SK-N-MC (cell line): ENCODE measurements around the gene KDM7A.

Experiments used
- DNase-seq: peaks from one replicate; pipeline ENCODE4 v3.0.0-alpha.2; 2011; ENCODE audit warnings: low read depth, low spot score
- H3K27ac ChIP-seq: fragments of 200-600 bp; sonication (generic); 2 replicates; pipeline ENCODE4 v1.5.1; 2016; ENCODE audit warnings: mixed run types
- H3K36me3 ChIP-seq: fragments of 200-600 bp; sonication (generic); 2 replicates; pipeline ENCODE4 v1.6.1; 2017; ENCODE audit warnings: antibody characterized with exemption, low read length, mixed read lengths; ENCODE audit not compliant: insufficient read depth
- H3K4me3 ChIP-seq: fragments of 200-600 bp; sonication (generic); 2 replicates; pipeline ENCODE4 v1.5.1; 2016
- H3K9ac ChIP-seq: fragments of 200-600 bp; sonication (generic); 2 replicates; pipeline ENCODE4 v1.8.0; 2017; ENCODE audit warnings: mixed run types, mixed read lengths; ENCODE audit not compliant: insufficient read length
- H3K9me3 ChIP-seq: fragments of 200-600 bp; sonication (generic); 2 replicates; pipeline ENCODE4 v1.6.1; 2017; ENCODE audit warnings: low read depth, mild to moderate bottlenecking, antibody characterized with exemption, low read length, moderate library complexity, mixed read lengths
- EZH2 ChIP-seq: fragments of 200-600 bp; sonication (generic); IDR thresholded peaks from one replicate; pipeline ENCODE4 v1.6.1; 2017; ENCODE audit warnings: antibody characterized with exemption
- FOXP2 ChIP-seq: optimal IDR thresholded peaks from 2 replicates; pipeline ENCODE3; 2011; ENCODE audit warnings: mild to moderate bottlenecking, moderate library complexity; ENCODE audit not compliant: insufficient read depth; ENCODE audit errors: extremely low read length, control extremely low read depth
- POLR2AphosphoS5 ChIP-seq: IDR thresholded peaks from 2 replicates; pipeline ENCODE4 v1.6.1; 2012; ENCODE audit warnings: mild to moderate bottlenecking, low read depth, low read length, borderline replicate concordance

Gene KDM7A

DNA sequence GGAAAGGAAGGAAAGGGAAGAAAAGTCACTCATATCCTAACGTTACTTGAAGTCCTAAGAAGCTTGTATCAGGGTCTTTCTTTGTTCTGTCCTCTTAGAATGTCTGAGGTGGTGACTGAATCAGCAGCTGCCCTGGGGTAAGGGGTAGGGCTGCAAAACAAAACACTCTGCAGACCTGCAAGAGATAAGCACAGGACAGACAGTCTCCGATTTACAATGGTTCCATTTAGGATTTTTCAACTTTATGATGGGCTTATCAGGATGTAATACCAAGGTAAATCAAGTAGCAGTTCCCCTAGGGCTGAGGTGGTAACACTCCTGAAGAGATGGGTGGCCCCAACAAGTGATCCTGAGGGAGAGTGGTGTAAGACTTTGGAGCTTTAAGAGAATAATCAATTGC lies 16.5 kb downstream of the KDM7A start:
- Histone ChIP-seq H3K9ac (no peak overlapping the region), H3K36me3 (no peaks in the 10 kb centered on the region), H3K27ac (no peak overlapping the region), H3K4me3 (no peak overlapping the region), H3K9me3 (no peaks in the 10 kb centered on the region)
- TF ChIP-seq POLR2AphosphoS5 (no peak), FOXP2 (no peak), EZH2 (no peak)
- no peak for DNase-seq

DNA sequence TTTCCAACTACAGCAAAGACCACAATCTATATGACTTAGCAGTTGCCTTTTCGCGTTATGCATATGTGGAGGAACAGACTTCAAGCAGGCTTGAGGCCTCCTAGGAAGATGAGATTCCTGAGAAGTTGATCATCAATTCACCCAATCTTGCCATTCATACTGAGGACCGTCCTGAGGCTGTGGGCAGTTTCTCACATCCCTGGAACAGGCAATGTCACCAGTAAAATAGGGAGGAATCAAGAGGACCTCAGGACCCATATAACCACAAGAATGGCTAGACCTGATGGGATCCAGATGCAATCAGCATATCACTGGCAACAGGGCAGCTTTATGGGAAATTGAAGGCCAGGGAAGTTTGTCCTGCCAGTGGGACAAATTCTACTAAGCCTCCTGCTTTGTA lies 17.3 kb downstream of the KDM7A start:
- no peak overlapping the region for H3K27ac ChIP-seq
- no peak overlapping the region for H3K9ac ChIP-seq
- H3K9me3 ChIP-seq = no peaks in the 10 kb centered on the region
- H3K36me3 ChIP-seq = no peaks in the 10 kb centered on the region
- DNase-seq = no peak
- no peak for TF ChIP-seq POLR2AphosphoS5
- no peak for TF ChIP-seq FOXP2
- no peak for TF ChIP-seq EZH2
- no peak overlapping the region for H3K4me3 ChIP-seq

DNA sequence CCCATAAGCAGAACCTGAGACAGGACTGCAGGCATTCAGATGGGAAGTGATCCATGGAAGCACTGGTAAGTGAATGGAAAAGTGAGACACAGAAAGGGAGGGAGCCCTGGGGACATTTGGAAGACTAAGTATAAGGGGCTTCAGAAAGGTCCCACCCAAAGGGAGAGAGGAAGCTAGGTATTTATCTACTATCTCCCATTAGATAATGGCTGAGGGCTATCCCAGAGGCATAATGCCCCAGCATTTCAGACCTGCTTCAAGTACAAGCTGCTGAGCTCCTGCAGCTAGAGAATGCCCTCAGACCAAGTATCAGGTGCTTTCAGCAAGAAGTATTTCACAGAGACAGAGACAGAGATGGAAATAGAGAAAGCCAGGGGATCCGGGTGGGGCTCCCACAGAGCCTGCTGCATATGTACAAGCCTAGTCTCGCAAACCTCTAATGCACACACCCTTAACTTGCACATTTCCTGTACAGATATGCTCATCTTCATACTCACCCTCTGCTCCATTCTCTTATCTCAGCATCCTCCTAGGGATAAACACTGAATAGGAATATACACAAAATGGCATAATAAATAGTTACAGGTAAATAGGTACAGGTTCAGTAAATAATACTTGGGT lies 20.2 kb downstream of the KDM7A start:
- no peak overlapping the region for H3K9ac ChIP-seq
- no peaks in the 10 kb centered on the region for H3K9me3 ChIP-seq
- no peak for DNase-seq
- no peak for TF ChIP-seq EZH2
- TF ChIP-seq POLR2AphosphoS5 = no peak
- TF ChIP-seq FOXP2 = no peak
- H3K27ac ChIP-seq = no peak overlapping the region
- no peaks in the 10 kb centered on the region for H3K36me3 ChIP-seq
- H3K4me3 ChIP-seq = no peak overlapping the region

GRCh38 chr7:140155428-140155827 lies 21.4 kb downstream of the KDM7A start:
- no peaks in the 10 kb centered on the region for H3K9me3 ChIP-seq
- no peak overlapping the region for H3K27ac ChIP-seq
- H3K36me3 ChIP-seq = no peaks in the 10 kb centered on the region
- H3K4me3 ChIP-seq = no peak overlapping the region
- DNase-seq = no peak
- no peak overlapping the region for H3K9ac ChIP-seq
- no peak for TF ChIP-seq EZH2
- no peak for TF ChIP-seq FOXP2
- no peak for TF ChIP-seq POLR2AphosphoS5

DNA sequence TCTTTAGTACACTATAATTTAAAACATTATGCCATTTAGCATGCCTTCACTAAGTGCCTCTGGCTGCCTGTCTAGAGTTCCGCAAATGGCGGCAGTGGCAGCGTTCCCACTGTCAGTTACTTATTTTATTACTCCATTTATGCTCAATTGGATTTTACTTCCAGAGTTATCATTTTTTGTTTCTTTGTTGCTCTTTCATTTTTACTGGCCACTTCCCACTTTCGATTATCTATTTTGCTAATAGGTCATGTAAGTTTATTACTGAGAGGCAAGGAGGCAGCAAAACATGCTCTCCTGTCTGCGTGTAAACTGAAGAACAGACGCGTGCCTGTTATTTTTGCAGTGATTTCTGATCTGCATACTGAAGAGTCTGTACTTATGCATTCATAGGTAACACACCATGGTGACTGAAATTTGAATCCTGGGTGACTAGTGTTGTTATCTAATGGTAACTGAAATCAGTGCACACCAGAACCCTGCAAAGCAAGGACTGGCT lies 23.1 kb downstream of the KDM7A start:
- Histone ChIP-seq H3K9ac (no peak overlapping the region), H3K4me3 (peak overlapping the region; percentile 67), H3K9me3 (no peaks in the 10 kb centered on the region), H3K27ac (peak overlapping the region; percentile 10; the same call in 1 of the 2 replicates), H3K36me3 (no peaks in the 10 kb centered on the region)
- no peak for DNase-seq
- TF ChIP-seq EZH2 = no peak

DNA sequence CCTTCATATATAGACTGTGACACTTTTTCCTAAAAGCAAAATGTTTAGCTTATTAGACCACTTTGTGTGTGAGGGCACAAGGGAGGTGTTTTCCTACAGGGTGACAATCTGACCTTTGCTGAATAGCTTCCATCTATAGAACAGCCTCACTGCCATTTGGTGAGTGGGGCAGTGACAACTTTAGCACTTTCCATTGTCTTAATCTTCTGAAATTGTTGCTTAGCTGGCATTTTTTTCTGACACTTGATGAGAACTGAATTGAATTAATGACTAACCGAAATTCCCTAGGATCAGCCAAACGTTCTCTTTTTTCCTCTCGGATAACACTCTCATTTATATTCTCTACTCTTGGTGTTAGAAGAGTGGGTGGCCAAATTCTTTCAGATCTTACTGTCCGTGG lies 30.2 kb downstream of the KDM7A start:
- H3K4me3 ChIP-seq = no peak overlapping the region
- H3K27ac ChIP-seq = no peak overlapping the region
- TF ChIP-seq POLR2AphosphoS5 (no peak), FOXP2 (no peak), EZH2 (no peak)
- H3K36me3 ChIP-seq = no peaks in the 10 kb centered on the region
- no peak for DNase-seq
- H3K9me3 ChIP-seq = no peaks in the 10 kb centered on the region
- no peak overlapping the region for H3K9ac ChIP-seq

DNA sequence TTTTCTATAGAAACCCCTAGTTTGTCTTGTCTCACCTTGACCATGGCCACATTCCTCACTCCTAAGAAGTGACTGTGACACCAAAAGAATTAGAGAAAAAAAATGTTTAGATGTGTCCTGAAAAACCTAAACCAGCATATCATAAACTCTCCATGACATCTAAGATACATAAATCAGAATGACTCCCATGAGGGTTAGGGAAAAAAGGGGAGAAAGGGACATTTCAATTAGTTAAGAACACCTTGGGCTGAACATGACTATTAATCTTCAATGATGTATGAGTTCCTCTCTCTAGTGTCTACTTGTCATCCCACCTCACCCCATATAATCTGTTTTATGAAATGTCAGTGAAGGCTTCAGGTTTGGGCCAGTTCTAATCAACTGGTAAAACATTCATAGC lies 31.1 kb downstream of the KDM7A start:
- no peak for DNase-seq
- Histone ChIP-seq H3K9me3 (no peaks in the 10 kb centered on the region), H3K9ac (no peak overlapping the region), H3K27ac (no peak overlapping the region), H3K36me3 (no peaks in the 10 kb centered on the region), H3K4me3 (no peak overlapping the region)
- TF ChIP-seq POLR2AphosphoS5 (no peak), EZH2 (no peak), FOXP2 (no peak)

- no peaks in the 10 kb centered on the region for H3K9me3 ChIP-seq
- H3K27ac ChIP-seq = no peak overlapping the region
- no peaks in the 10 kb centered on the region for H3K36me3 ChIP-seq
- no peak overlapping the region for H3K9ac ChIP-seq
- TF ChIP-seq EZH2 (no peak), FOXP2 (no peak), POLR2AphosphoS5 (no peak)
- no peak overlapping the region for H3K4me3 ChIP-seq
- DNase-seq = no peak
Measured at GRCh38 chr7:140144821-140145220, 32.0 kb downstream of the KDM7A start.

- no peak overlapping the region for H3K4me3 ChIP-seq
- TF ChIP-seq POLR2AphosphoS5 = no peak
- TF ChIP-seq FOXP2 = no peak
- TF ChIP-seq EZH2 = no peak
Measured at GRCh38 chr7:140143997-140144396, 32.8 kb downstream of the KDM7A start.

More at GRCh38 chr7:140143997-140144396, 32.8 kb downstream of the KDM7A start:
- H3K9ac ChIP-seq = no peak overlapping the region
- H3K27ac ChIP-seq = no peak overlapping the region
- H3K9me3 ChIP-seq = no peaks in the 10 kb centered on the region
- DNase-seq = no peak
- H3K36me3 ChIP-seq = no peaks in the 10 kb centered on the region
